Smooth muscle cell (in vitro differentiated cells): ENCODE measurements around the gene NEO1. TPM values are rescaled to one million over a fixed set of nuclear protein-coding genes. Genes with fewer than 3 reads are reported as not detected.

Experiments
- DNase-seq: peaks from one replicate; lab custom pipeline; 2025; ENCODE audit not compliant: unreplicated experiment; lab: John Stamatoyannopoulos, UW
- H2AFZ ChIP-seq: fragments of 200-600 bp; sonication (generic); 2 replicates; pipeline ENCODE4 v1.6.0; 2016; ENCODE audit warnings: antibody characterized with exemption, low read depth, mild to moderate bottlenecking
- H3F3A ChIP-seq: fragments of 200-600 bp; sonication (generic); 2 replicates; pipeline ENCODE4 v1.6.0; 2017; ENCODE audit warnings: antibody characterized with exemption, low read depth
- H3K27ac ChIP-seq: fragments of 200-600 bp; sonication (generic); 2 replicates; pipeline ENCODE4 v1.5.1; 2016; ENCODE audit warnings: low read depth, mild to moderate bottlenecking
- H3K27me3 ChIP-seq: fragments of 200-600 bp; sonication (generic); 2 replicates; pipeline ENCODE4 v1.6.1; 2016; ENCODE audit warnings: low read depth, mild to moderate bottlenecking
- H3K36me3 ChIP-seq: fragments of 200-600 bp; sonication (generic); 2 replicates; pipeline ENCODE4 v1.5.1; 2016; ENCODE audit warnings: low read depth
- H3K4me1 ChIP-seq: fragments of 200-600 bp; sonication (generic); 2 replicates; pipeline ENCODE4 v1.5.1; 2016; ENCODE audit warnings: low read depth
- H3K4me2 ChIP-seq: fragments of 200-600 bp; sonication (generic); 2 replicates; pipeline ENCODE4 v1.6.0; 2016; ENCODE audit warnings: mild to moderate bottlenecking
- H3K4me3 ChIP-seq: fragments of 200-600 bp; sonication (generic); 2 replicates; pipeline ENCODE4 v1.5.1; 2016; ENCODE audit warnings: mild to moderate bottlenecking
- H3K79me2 ChIP-seq: fragments of 200-600 bp; sonication (generic); 2 replicates; pipeline ENCODE4 v1.6.0; 2016; ENCODE audit warnings: low read depth, mild to moderate bottlenecking
- H3K9ac ChIP-seq: fragments of 200-600 bp; sonication (generic); 2 replicates; pipeline ENCODE4 v1.6.0; 2016; ENCODE audit warnings: low read depth
- H3K9me3 ChIP-seq: fragments of 200-600 bp; sonication (generic); replicated peaks from 2 replicates; pipeline ENCODE4 v1.5.1; 2016; ENCODE audit warnings: low read depth
- H4K20me1 ChIP-seq: fragments of 200-600 bp; sonication (generic); 2 replicates; pipeline ENCODE4 v1.6.0; 2016; ENCODE audit warnings: low read depth
- WGBS: methylation state at CpG from one replicate; pipeline ENCODE4 v1.1.7; 2016; ENCODE audit warnings: low lambda C conversion rate; 5-methylcytosine and 5-hydroxymethylcytosine counted together
- polyA plus RNA-seq: library from polyadenylated mRNA; unstranded; fragments of >200 nt; fragmentation: Nextera tagmentation; extraction: Ambion mirVana; gene quantifications from 2 replicates; pipeline ENCODE4 v1.2.1, GENCODE V29; 2016
- total RNA-seq: library from RNA; depleted of rRNA; stranded (reverse); fragments of >200 nt; gene quantifications from 2 replicates; pipeline ENCODE4 v1.2.3, GENCODE V29; 2014
- TF ChIP-seq, protein P1 (sequence below): fragments of 200-600 bp; sonication (generic); IDR thresholded peaks from 2 replicates; pipeline ENCODE4 v1.5.1; 2017; ENCODE audit warnings: borderline replicate concordance, mild to moderate bottlenecking, antibody characterized with exemption; ENCODE audit not compliant: insufficient read depth, poor library complexity, severe bottlenecking

NEO1 gene
- total and polyA plus RNA-seq, 2 experiments from 2014 or later: 4.9 to 21.8 TPM

DNA sequence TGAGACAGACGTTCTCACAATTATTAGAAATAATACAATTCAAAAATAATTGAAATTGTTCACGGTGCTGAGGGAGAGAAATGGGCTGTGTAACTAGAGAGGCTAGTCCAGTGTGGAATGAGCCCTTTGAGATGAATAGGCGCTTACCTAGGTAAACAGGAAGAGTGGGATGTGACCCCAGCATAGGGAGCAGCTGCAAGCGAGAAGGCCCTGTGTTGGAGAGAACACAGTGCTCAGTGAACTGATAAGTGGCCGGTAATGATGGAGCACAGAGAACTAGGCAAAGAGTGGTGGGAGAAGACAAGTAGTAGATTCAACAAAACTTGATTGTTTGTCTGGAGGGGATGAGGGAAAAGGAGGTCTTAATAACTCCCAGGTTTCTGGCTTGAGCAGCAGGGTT is 212.6 kb downstream of the NEO1 start:
- H3K9me3 ChIP-seq: no peaks in the 10 kb centered on the region
- H3K27me3 ChIP-seq: no peaks in the 10 kb centered on the region
- TF ChIP-seq, protein P1, sequence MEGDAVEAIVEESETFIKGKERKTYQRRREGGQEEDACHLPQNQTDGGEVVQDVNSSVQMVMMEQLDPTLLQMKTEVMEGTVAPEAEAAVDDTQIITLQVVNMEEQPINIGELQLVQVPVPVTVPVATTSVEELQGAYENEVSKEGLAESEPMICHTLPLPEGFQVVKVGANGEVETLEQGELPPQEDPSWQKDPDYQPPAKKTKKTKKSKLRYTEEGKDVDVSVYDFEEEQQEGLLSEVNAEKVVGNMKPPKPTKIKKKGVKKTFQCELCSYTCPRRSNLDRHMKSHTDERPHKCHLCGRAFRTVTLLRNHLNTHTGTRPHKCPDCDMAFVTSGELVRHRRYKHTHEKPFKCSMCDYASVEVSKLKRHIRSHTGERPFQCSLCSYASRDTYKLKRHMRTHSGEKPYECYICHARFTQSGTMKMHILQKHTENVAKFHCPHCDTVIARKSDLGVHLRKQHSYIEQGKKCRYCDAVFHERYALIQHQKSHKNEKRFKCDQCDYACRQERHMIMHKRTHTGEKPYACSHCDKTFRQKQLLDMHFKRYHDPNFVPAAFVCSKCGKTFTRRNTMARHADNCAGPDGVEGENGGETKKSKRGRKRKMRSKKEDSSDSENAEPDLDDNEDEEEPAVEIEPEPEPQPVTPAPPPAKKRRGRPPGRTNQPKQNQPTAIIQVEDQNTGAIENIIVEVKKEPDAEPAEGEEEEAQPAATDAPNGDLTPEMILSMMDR: no peak
- no peak overlapping the region for H2AFZ ChIP-seq
- no peak for DNase-seq
- H3K79me2 ChIP-seq: no peaks in the 10 kb centered on the region
- H3K27ac ChIP-seq: no peak overlapping the region
- WGBS: 91% methylated on average over 5 of the region's 5 CpGs
- no peak overlapping the region for H3K4me3 ChIP-seq
- H3F3A ChIP-seq: no peaks in the 10 kb centered on the region
- H3K9ac ChIP-seq: no peak overlapping the region
- no peaks in the 10 kb centered on the region for H4K20me1 ChIP-seq
- no peaks in the 10 kb centered on the region for H3K36me3 ChIP-seq
- H3K4me2 ChIP-seq: no peak overlapping the region
- no peaks in the 10 kb centered on the region for H3K4me1 ChIP-seq

DNA sequence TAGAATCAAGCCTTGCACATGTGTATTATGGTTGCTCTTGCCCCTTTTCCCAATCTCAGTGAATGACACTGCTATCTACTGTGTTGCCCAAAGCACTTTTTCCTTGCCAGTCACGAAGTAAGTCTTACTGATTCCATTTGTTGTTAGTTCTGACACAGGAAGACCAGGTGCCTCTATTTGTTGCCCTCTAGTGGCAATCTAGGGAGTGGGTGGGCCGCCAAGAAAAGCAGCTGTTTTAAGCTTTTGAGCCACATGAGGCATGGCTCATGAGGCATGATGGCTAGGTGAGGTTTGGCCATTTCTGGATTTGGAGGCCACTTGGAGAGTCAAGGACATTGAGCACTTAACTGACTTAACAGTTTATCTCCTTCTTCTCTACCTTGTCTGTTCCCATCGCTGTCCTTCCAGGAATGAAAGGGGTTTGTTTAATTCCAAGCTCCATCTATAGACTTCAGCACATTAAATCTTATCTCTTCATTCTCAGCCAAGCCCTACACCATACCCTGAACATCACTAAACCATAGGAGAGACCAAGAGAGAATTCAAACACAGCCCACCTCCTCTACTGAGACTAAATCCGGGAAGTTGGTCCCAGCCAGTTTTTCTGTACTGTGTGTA is 213.4 kb downstream of the NEO1 start:
- H3K27me3 ChIP-seq: no peaks in the 10 kb centered on the region
- TF ChIP-seq, protein P1: peak; percentile 50
- H3F3A ChIP-seq: no peaks in the 10 kb centered on the region
- H3K4me1 ChIP-seq: no peaks in the 10 kb centered on the region
- DNase-seq: no peak
- no peaks in the 10 kb centered on the region for H4K20me1 ChIP-seq
- no peaks in the 10 kb centered on the region for H3K79me2 ChIP-seq
- WGBS: 56% methylated on average over 4 of the region's 4 CpGs
- H3K4me3 ChIP-seq: no peak overlapping the region
- H3K9me3 ChIP-seq: no peaks in the 10 kb centered on the region
- H3K4me2 ChIP-seq: no peak overlapping the region
- H3K27ac ChIP-seq: no peak overlapping the region
- H3K36me3 ChIP-seq: no peaks in the 10 kb centered on the region
- no peak overlapping the region for H3K9ac ChIP-seq
- no peak overlapping the region for H2AFZ ChIP-seq

DNA sequence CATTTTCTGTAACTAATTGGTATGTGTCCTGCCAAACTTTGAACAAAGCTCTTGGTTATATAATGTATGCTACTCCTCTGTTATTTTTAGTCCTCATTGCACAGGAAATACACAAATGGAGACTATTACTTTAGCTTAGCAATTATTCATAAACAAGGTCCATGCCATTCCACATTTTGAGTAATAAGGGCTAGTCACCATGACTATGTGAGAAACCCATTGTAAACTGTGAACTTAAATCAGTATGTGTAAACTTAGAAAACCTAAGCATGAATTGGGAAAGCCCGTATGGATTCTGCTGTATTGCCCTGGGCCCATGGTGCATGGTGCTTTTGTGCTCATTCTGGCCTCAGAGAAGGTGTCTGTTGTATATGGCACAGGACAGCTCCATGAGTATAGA is 216.2 kb downstream of the NEO1 start:
- Histone ChIP-seq H3K27ac (no peak overlapping the region), H3K4me3 (no peak overlapping the region), H2AFZ (no peak overlapping the region), H3K79me2 (no peaks in the 10 kb centered on the region), H3F3A (no peaks in the 10 kb centered on the region), H3K4me2 (no peak overlapping the region), H3K9ac (no peak overlapping the region), H3K4me1 (no peaks in the 10 kb centered on the region), H3K9me3 (no peaks in the 10 kb centered on the region), H3K27me3 (no peaks in the 10 kb centered on the region), H4K20me1 (no peaks in the 10 kb centered on the region), H3K36me3 (no peaks in the 10 kb centered on the region)
- DNase-seq: no peak
- TF ChIP-seq, protein P1: no peak
- 95% methylated on average over 1 of the region's 1 CpG for WGBS
